Neuronal stem cell (in vitro differentiated cells): ENCODE results near the gene CLMN.

Experiments
- DNase-seq: peaks from one replicate; pipeline ENCODE4 v3.0.0-alpha.2; 2013; ENCODE audit warnings: low spot score
- H2AFZ ChIP-seq: one replicate; pipeline ENCODE4 v1.6.1; 2013; ENCODE audit warnings: mild to moderate bottlenecking, low read length, inconsistent platforms
- H2AK5ac ChIP-seq: 2 replicates; pipeline ENCODE4 v1.6.1; 2013; ENCODE audit warnings: low read depth, mild to moderate bottlenecking, inconsistent platforms, low read length, moderate library complexity, mixed read lengths
- H2BK120ac ChIP-seq: 2 replicates; pipeline ENCODE4 v1.6.1; 2013; ENCODE audit warnings: low read depth, mild to moderate bottlenecking, inconsistent platforms, low read length, moderate library complexity, mixed read lengths
- H2BK12ac ChIP-seq: one replicate; pipeline ENCODE4 v1.6.1; 2013; ENCODE audit warnings: low read length, inconsistent platforms
- H2BK15ac ChIP-seq: 2 replicates; pipeline ENCODE4 v1.6.1; 2013; ENCODE audit warnings: mild to moderate bottlenecking, low read length, inconsistent platforms, mixed read lengths
- H2BK5ac ChIP-seq: one replicate; pipeline ENCODE4 v1.6.1; 2013; ENCODE audit warnings: inconsistent platforms, mild to moderate bottlenecking, low read length, moderate library complexity
- H3K14ac ChIP-seq: one replicate; pipeline ENCODE4 v1.6.1; 2013; ENCODE audit warnings: low read length, inconsistent platforms
- H3K18ac ChIP-seq: 2 replicates; pipeline ENCODE4 v1.6.1; 2013; ENCODE audit warnings: low read length, inconsistent platforms
- H3K23ac ChIP-seq: 2 replicates; pipeline ENCODE4 v1.6.1; 2013; ENCODE audit warnings: low read depth, mild to moderate bottlenecking, mixed read lengths, low read length, inconsistent platforms; ENCODE audit not compliant: poor library complexity
- H3K27ac ChIP-seq: replicated peaks from 3 replicates; pipeline ENCODE4 v1.5.1; 2013; ENCODE audit warnings: low read length, inconsistent platforms
- H3K27me3 ChIP-seq, 3 experiments: 2 replicates each; pipeline ENCODE4 v1.6.1; 2013; ENCODE audit warnings: low read length in 3 of 3, mild to moderate bottlenecking in 2 of 3, inconsistent platforms in 1 of 3, low read depth in 1 of 3, mixed read lengths in 1 of 3, moderate library complexity in 1 of 3; ENCODE audit not compliant: control insufficient read depth in 3 of 3, insufficient read depth in 3 of 3
- H3K36me3 ChIP-seq, 2 donors: replicated peaks in 1 of 2; 2 replicates each; pipeline ENCODE4 v1.6.1; 2013; ENCODE audit warnings: low read length in 2 of 2; ENCODE audit not compliant: control insufficient read depth in 2 of 2, insufficient read depth in 2 of 2
- H3K4ac ChIP-seq: 2 replicates; pipeline ENCODE4 v1.6.1; 2013; ENCODE audit warnings: inconsistent platforms, mild to moderate bottlenecking, low read length, moderate library complexity
- H3K4me1 ChIP-seq, 2 donors: 1 replicate in 1 of 2; 2 replicates in 1 of 2; pipeline ENCODE4 v1.6.1; 2013; ENCODE audit warnings: low read length in 2 of 2, low read depth in 1 of 2; ENCODE audit not compliant: control insufficient read depth in 2 of 2, insufficient read depth in 1 of 2
- H3K4me2 ChIP-seq: one replicate; pipeline ENCODE4 v1.6.1; 2013; ENCODE audit warnings: mild to moderate bottlenecking, low read length, inconsistent platforms; ENCODE audit not compliant: insufficient read depth, poor library complexity, severe bottlenecking
- H3K4me3 ChIP-seq, 2 donors: 2 replicates each; pipeline ENCODE4 v1.5.1; 2013; ENCODE audit warnings: low read length in 2 of 2, mild to moderate bottlenecking in 2 of 2, inconsistent platforms in 1 of 2, moderate library complexity in 1 of 2
- H3K79me1 ChIP-seq: one replicate; pipeline ENCODE4 v1.6.1; 2013; ENCODE audit warnings: low read depth, mild to moderate bottlenecking, inconsistent platforms, low read length, moderate library complexity
- H3K9ac ChIP-seq: one replicate; pipeline ENCODE4 v1.6.1; 2013; ENCODE audit warnings: mild to moderate bottlenecking, low read depth, low read length, inconsistent platforms; ENCODE audit not compliant: poor library complexity
- H3K9me3 ChIP-seq, 2 donors: replicated peaks in 1 of 2; 2 replicates each; pipeline versions ENCODE3 to v1.6.1; 2013; ENCODE audit warnings: low read length in 2 of 2, mild to moderate bottlenecking in 2 of 2, inconsistent platforms in 1 of 2, low read depth in 1 of 2, mixed read lengths in 1 of 2, moderate library complexity in 1 of 2; ENCODE audit not compliant: control insufficient read depth in 2 of 2, insufficient read depth in 1 of 2
- H4K8ac ChIP-seq: one replicate; pipeline ENCODE4 v1.6.1; 2013; ENCODE audit warnings: low read depth, mild to moderate bottlenecking, inconsistent platforms, low read length, moderate library complexity
- H4K91ac ChIP-seq: one replicate; pipeline ENCODE4 v1.6.1; 2013; ENCODE audit warnings: low read length, low read depth, mild to moderate bottlenecking, inconsistent platforms; ENCODE audit not compliant: poor library complexity
- WGBS, 2 donors: extraction: QIAGEN DNeasy Blood & Tissue Kit; methylation state at CpG; one replicate each; pipeline ENCODE4 v1.1.7; 2013; ENCODE audit warnings: missing lambda C conversion rate in 2 of 2, mixed read lengths in 1 of 2; ENCODE audit not compliant: insufficient read length in 2 of 2, insufficient replicate concordance in 1 of 2; ENCODE audit errors: extremely low coverage in 2 of 2; 5-methylcytosine and 5-hydroxymethylcytosine counted together

The CLMN gene

GRCh38 chr14:95136631-95137030 lies 183.1 kb downstream of the CLMN start:
- no peak overlapping the region for H4K8ac ChIP-seq
- H3K4ac ChIP-seq: no peak overlapping the region
- peaks cover 13 to 41% of the 10 kb centered on the region in 2 donors for H3K4me1 ChIP-seq
- no peaks in the 10 kb centered on the region for H3K27me3 ChIP-seq
- no peak overlapping the region for H3K14ac ChIP-seq
- no peak overlapping the region for H2BK120ac ChIP-seq
- no peak for DNase-seq
- no peak overlapping the region for H3K9ac ChIP-seq
- H3K79me1 ChIP-seq: no peaks in the 10 kb centered on the region
- H3K4me2 ChIP-seq: no peak overlapping the region
- no peak overlapping the region for H2BK12ac ChIP-seq
- no peak overlapping the region for H2AFZ ChIP-seq
- WGBS, 2 donors: no CpG with 5 or more reads among the region's 1 CpG
- no peak overlapping the region for H4K91ac ChIP-seq
- no peak overlapping the region for H2BK15ac ChIP-seq
- peaks cover 0 to 41% of the 10 kb centered on the region in 2 donors for H3K36me3 ChIP-seq
- H3K23ac ChIP-seq: no peak overlapping the region
- no peak overlapping the region for H2AK5ac ChIP-seq
- no peak overlapping the region for H2BK5ac ChIP-seq
- H3K9me3 ChIP-seq: no peaks in the 10 kb centered on the region
- H3K18ac ChIP-seq: no peak overlapping the region
- H3K27ac ChIP-seq: no peak overlapping the region
- no peak overlapping the region for H3K4me3 ChIP-seq

GRCh38 chr14:95134304-95134933 lies 185.3 kb downstream of the CLMN start:
- no peak overlapping the region for H3K27ac ChIP-seq

GRCh38 chr14:95133282-95133681 lies 186.4 kb downstream of the CLMN start:
- no peak overlapping the region for H3K27ac ChIP-seq

More at GRCh38 chr14:95134304-95134933, 185.3 kb downstream of the CLMN start:
- H2BK12ac ChIP-seq: no peak overlapping the region
- no peak overlapping the region for H3K4me2 ChIP-seq
- no peak overlapping the region for H3K4ac ChIP-seq
- no peak overlapping the region for H3K9ac ChIP-seq
- H3K9me3 ChIP-seq: no peaks in the 10 kb centered on the region
- H4K8ac ChIP-seq: no peak overlapping the region
- peaks cover 0 to 49% of the 10 kb centered on the region in 2 donors for H3K36me3 ChIP-seq
- H3K14ac ChIP-seq: no peak overlapping the region
- no peak overlapping the region for H2AK5ac ChIP-seq
- no peak overlapping the region for H2BK120ac ChIP-seq
- H3K79me1 ChIP-seq: no peaks in the 10 kb centered on the region
- peaks cover 13 to 42% of the 10 kb centered on the region in 2 donors for H3K4me1 ChIP-seq
- no peak for DNase-seq
- no CpG with 5 or more reads among the region's 8 CpGs for WGBS, 2 donors
- peak overlapping the region; percentile 74 for H3K18ac ChIP-seq
- peak overlapping the region; percentile 22 for H2BK15ac ChIP-seq
- H2BK5ac ChIP-seq: no peak overlapping the region
- H4K91ac ChIP-seq: no peak overlapping the region
- no peak overlapping the region for H3K23ac ChIP-seq
- no peak overlapping the region for H2AFZ ChIP-seq
- H3K27me3 ChIP-seq: no peaks in the 10 kb centered on the region
- no peak overlapping the region for H3K4me3 ChIP-seq

GRCh38 chr14:95132760-95133159 lies 186.9 kb downstream of the CLMN start:
- Histone ChIP-seq H3K14ac (no peak overlapping the region), H3K4ac (no peak overlapping the region), H3K79me1 (no peaks in the 10 kb centered on the region), H2BK120ac (no peak overlapping the region), H3K9ac (no peak overlapping the region), H2AK5ac (no peak overlapping the region), H4K91ac (no peak overlapping the region), H3K4me1 (peaks cover 11 to 33% of the 10 kb centered on the region in 2 donors), H3K36me3 (peaks cover 0 to 61% of the 10 kb centered on the region in 2 donors), H2BK5ac (no peak overlapping the region), H3K27ac (no peak overlapping the region), H2BK15ac (no peak overlapping the region), H2BK12ac (no peak overlapping the region), H3K18ac (no peak overlapping the region), H3K27me3 (no peaks in the 10 kb centered on the region), H3K23ac (no peak overlapping the region), H4K8ac (no peak overlapping the region), H2AFZ (no peak overlapping the region), H3K4me3 (no peak overlapping the region), H3K9me3 (no peaks in the 10 kb centered on the region), H3K4me2 (no peak overlapping the region)
- WGBS, 2 donors: 100% methylated on average over 1 of the region's 5 CpGs; no CpG with 5 or more reads in 1 of the 2 donors
- DNase-seq: no peak

More at GRCh38 chr14:95133282-95133681, 186.4 kb downstream of the CLMN start:
- H3K4ac ChIP-seq: no peak overlapping the region
- H4K8ac ChIP-seq: no peak overlapping the region
- no peak overlapping the region for H3K14ac ChIP-seq
- H2BK12ac ChIP-seq: no peak overlapping the region
- no peak overlapping the region for H3K4me3 ChIP-seq
- H2BK120ac ChIP-seq: no peak overlapping the region
- peak; percentile 65 for DNase-seq
- H3K27me3 ChIP-seq: no peaks in the 10 kb centered on the region
- H2BK5ac ChIP-seq: no peak overlapping the region
- no peak overlapping the region for H2AK5ac ChIP-seq
- H2BK15ac ChIP-seq: no peak overlapping the region
- H3K18ac ChIP-seq: no peak overlapping the region
- no peak overlapping the region for H3K9ac ChIP-seq
- no peak overlapping the region for H3K4me2 ChIP-seq
- WGBS, 2 donors: no CpG with 5 or more reads among the region's 2 CpGs
- H3K4me1 ChIP-seq: peaks cover 13 to 37% of the 10 kb centered on the region in 2 donors
- no peak overlapping the region for H4K91ac ChIP-seq
- H3K79me1 ChIP-seq: no peaks in the 10 kb centered on the region
- H2AFZ ChIP-seq: no peak overlapping the region
- H3K23ac ChIP-seq: no peak overlapping the region
- H3K9me3 ChIP-seq: no peaks in the 10 kb centered on the region
- peaks cover 0 to 58% of the 10 kb centered on the region in 2 donors for H3K36me3 ChIP-seq
